Colonic mucosa (tissue), 4 donors: ENCODE results near the gene TGDS. TPM values are rescaled to one million over a fixed set of nuclear protein-coding genes. Genes with fewer than 3 reads are reported as not detected.

ENCODE experiments used
- DNase-seq: peaks from one replicate; pipeline ENCODE4 v3.0.0-alpha.2; 2020
- H3K27ac ChIP-seq: fragments of 200-600 bp; one replicate; pipeline ENCODE4 v1.8.0; 2021
- H3K27me3 ChIP-seq: fragments of 200-600 bp; one replicate; pipeline ENCODE4 v1.8.0; 2021
- H3K36me3 ChIP-seq: fragments of 200-600 bp; one replicate; pipeline ENCODE4 v1.8.0; 2021
- H3K4me1 ChIP-seq: fragments of 200-600 bp; one replicate; pipeline ENCODE4 v1.8.0; 2021; ENCODE audit warnings: mild to moderate bottlenecking
- H3K4me3 ChIP-seq: fragments of 200-600 bp; one replicate; pipeline ENCODE4 v1.8.0; 2021
- H3K9ac ChIP-seq, 2 donors: one replicate each; pipeline ENCODE4 v1.7.0; 2013; ENCODE audit warnings: control low read depth in 2 of 2, low read depth in 2 of 2, low read length in 2 of 2
- H3K9me3 ChIP-seq: fragments of 200-600 bp; one replicate; pipeline ENCODE4 v1.8.0; 2021
- CTCF ChIP-seq: fragments of 200-600 bp; IDR thresholded peaks from one replicate; pipeline ENCODE4 v1.8.0; 2022; ENCODE audit warnings: antibody characterized with exemption, mild to moderate bottlenecking
- intact Hi-C: fragments of 100-400 bp; cut with DNase I; formaldehyde crosslinking; loops from one replicate; pipeline ENCODE4 v1.14.1; 2022
- total RNA-seq, 2 donors: library from RNA; stranded (reverse); fragmentation: NEBNext Ultra II Directional in 1 of 2; extraction: Animal tissue kit (Norgen Biotek cat#: 25700) in 1 of 2; gene quantifications; one replicate each; pipeline ENCODE4 v1.2.1, GENCODE V29; 2021
- donor health status: healthy.
- donor health status: DM: no; HTN: no; CAD: no.
- donor health status: DM: no; HTN: no; CAD: no.

Gene TGDS
- total RNA-seq, 2 donors from 2014 or later: 7.2 to 9.3 TPM

GRCh38 chr13:94632226-94632980 lies 36.5 kb upstream of the TGDS start:
- Histone ChIP-seq H3K9ac (no peak overlapping the region), H3K4me3 (no peak overlapping the region), H3K9me3 (no peaks in the 10 kb centered on the region), H3K4me1 (no peaks in the 10 kb centered on the region), H3K27ac (no peak overlapping the region), H3K36me3 (no peaks in the 10 kb centered on the region), H3K27me3 (no peaks in the 10 kb centered on the region)
- DNase-seq: no peak
- intact Hi-C loops: no loop called here
- no peak for TF ChIP-seq CTCF

GRCh38 chr13:94630858-94631257 lies 34.9 kb upstream of the TGDS start:
- TF ChIP-seq CTCF: no peak
- no peaks in the 10 kb centered on the region for H3K4me1 ChIP-seq
- H3K27me3 ChIP-seq: no peaks in the 10 kb centered on the region
- no peak for DNase-seq
- H3K9ac ChIP-seq: no peak overlapping the region
- H3K27ac ChIP-seq: no peak overlapping the region
- H3K4me3 ChIP-seq: no peak overlapping the region
- intact Hi-C loops: no loop called here
- no peaks in the 10 kb centered on the region for H3K36me3 ChIP-seq
- H3K9me3 ChIP-seq: no peaks in the 10 kb centered on the region

GRCh38 chr13:94623316-94623715 lies 27.4 kb upstream of the TGDS start:
- Histone ChIP-seq H3K27me3 (no peaks in the 10 kb centered on the region), H3K9me3 (no peaks in the 10 kb centered on the region), H3K4me1 (no peaks in the 10 kb centered on the region), H3K9ac (no peak overlapping the region), H3K27ac (no peak overlapping the region), H3K36me3 (no peaks in the 10 kb centered on the region), H3K4me3 (no peak overlapping the region)
- TF ChIP-seq CTCF: no peak
- no peak for DNase-seq
- intact Hi-C loops: no loop called here

GRCh38 chr13:94622344-94622743 lies 26.4 kb upstream of the TGDS start:
- no peak overlapping the region for H3K27ac ChIP-seq
- no peak for DNase-seq
- no peak overlapping the region for H3K9ac ChIP-seq
- no peaks in the 10 kb centered on the region for H3K4me1 ChIP-seq
- no peaks in the 10 kb centered on the region for H3K36me3 ChIP-seq
- no peaks in the 10 kb centered on the region for H3K9me3 ChIP-seq
- no peaks in the 10 kb centered on the region for H3K27me3 ChIP-seq
- TF ChIP-seq CTCF: no peak
- intact Hi-C loops: no loop called here
- no peak overlapping the region for H3K4me3 ChIP-seq

GRCh38 chr13:94620286-94620896 lies 24.4 kb upstream of the TGDS start:
- no peaks in the 10 kb centered on the region for H3K9me3 ChIP-seq
- no peaks in the 10 kb centered on the region for H3K36me3 ChIP-seq

More at GRCh38 chr13:94620286-94620896, 24.4 kb upstream of the TGDS start:
- Histone ChIP-seq H3K9ac (no peak overlapping the region), H3K4me1 (no peaks in the 10 kb centered on the region), H3K27ac (no peak overlapping the region), H3K27me3 (no peaks in the 10 kb centered on the region), H3K4me3 (no peak overlapping the region)
- TF ChIP-seq CTCF: peak; percentile 71
- DNase-seq: no peak
- intact Hi-C loops: no loop called here
